Measurements from ENCODE around the gene MAMDC2.

DNA sequence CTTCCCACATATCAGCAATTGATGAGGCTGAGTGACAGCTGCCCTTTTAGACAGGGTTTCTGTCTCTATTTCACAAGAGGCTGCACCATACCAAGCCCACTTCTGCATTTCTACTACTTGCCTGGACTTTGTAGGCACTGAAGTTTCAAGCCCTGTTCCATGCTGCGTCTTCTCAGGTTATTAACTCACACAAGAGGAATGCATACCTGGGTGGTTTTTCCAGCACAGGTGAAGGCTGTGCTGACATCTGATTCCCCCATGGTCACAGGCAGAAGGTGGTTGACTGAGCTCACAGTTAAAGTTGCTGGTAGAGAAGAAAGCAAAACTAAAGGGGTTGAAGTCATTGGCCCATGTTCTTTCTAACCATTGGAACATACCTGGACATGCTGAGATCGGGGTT lies 86.6 kb downstream of the MAMDC2 start:
- TF ChIP-seq EZH2 (optimal IDR thresholded peaks at IDR 0.05; ENCODE audit: low read depth, low read length): no peak
- TF ChIP-seq, protein P1, sequence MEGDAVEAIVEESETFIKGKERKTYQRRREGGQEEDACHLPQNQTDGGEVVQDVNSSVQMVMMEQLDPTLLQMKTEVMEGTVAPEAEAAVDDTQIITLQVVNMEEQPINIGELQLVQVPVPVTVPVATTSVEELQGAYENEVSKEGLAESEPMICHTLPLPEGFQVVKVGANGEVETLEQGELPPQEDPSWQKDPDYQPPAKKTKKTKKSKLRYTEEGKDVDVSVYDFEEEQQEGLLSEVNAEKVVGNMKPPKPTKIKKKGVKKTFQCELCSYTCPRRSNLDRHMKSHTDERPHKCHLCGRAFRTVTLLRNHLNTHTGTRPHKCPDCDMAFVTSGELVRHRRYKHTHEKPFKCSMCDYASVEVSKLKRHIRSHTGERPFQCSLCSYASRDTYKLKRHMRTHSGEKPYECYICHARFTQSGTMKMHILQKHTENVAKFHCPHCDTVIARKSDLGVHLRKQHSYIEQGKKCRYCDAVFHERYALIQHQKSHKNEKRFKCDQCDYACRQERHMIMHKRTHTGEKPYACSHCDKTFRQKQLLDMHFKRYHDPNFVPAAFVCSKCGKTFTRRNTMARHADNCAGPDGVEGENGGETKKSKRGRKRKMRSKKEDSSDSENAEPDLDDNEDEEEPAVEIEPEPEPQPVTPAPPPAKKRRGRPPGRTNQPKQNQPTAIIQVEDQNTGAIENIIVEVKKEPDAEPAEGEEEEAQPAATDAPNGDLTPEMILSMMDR (IDR thresholded peaks at IDR 0.05; ENCODE audit: low read length): no peak
